Esophagus squamous epithelium (tissue), 4 donors: ENCODE results near the gene PEX13.

Experiments
- POLR2A ChIP-seq, 4 donors: fragments of 450-650 bp; IDR thresholded peaks; one replicate each; pipeline ENCODE4 v1.6.1; 2017; ENCODE audit warnings: antibody characterized with exemption in 4 of 4, mild to moderate bottlenecking in 4 of 4, moderate library complexity in 3 of 4
- TF ChIP-seq, protein P1 (sequence below), 6 experiments: fragments of 450-650 bp in 4 of 6; fragments of 200-600 bp in 2 of 6; sonication (generic) in 2 of 6; IDR thresholded peaks; one replicate each; pipeline ENCODE4 v1.5.1; 2016 to 2019; ENCODE audit warnings: antibody characterized with exemption in 6 of 6, mild to moderate bottlenecking in 4 of 6, moderate library complexity in 4 of 6

DNA sequence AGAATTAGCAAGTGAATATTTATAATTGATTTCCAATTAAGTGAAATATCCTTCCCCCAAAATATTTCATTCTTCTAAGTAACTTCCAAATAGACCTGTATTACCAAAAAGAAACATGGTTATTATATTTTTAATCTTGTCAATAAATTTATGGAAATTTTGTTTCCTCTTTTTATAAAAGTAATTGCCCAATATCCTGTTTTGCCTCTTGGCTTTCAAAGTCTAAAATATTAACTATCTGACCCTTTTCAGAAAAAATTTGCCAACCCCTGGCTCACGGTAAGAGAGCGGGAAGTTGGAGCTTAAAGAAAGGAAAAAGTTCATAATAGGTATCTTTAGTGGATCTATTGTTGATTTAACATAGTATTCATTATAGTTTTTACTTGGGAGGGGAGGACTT, 27.7 kb downstream of the PEX13 start:
- TF ChIP-seq, protein P1, sequence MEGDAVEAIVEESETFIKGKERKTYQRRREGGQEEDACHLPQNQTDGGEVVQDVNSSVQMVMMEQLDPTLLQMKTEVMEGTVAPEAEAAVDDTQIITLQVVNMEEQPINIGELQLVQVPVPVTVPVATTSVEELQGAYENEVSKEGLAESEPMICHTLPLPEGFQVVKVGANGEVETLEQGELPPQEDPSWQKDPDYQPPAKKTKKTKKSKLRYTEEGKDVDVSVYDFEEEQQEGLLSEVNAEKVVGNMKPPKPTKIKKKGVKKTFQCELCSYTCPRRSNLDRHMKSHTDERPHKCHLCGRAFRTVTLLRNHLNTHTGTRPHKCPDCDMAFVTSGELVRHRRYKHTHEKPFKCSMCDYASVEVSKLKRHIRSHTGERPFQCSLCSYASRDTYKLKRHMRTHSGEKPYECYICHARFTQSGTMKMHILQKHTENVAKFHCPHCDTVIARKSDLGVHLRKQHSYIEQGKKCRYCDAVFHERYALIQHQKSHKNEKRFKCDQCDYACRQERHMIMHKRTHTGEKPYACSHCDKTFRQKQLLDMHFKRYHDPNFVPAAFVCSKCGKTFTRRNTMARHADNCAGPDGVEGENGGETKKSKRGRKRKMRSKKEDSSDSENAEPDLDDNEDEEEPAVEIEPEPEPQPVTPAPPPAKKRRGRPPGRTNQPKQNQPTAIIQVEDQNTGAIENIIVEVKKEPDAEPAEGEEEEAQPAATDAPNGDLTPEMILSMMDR (IDR thresholded peaks at IDR 0.05) = no peak
- no peak for TF ChIP-seq POLR2A (IDR thresholded peaks at IDR 0.05)
